ENCODE data around the gene ABCB11.
"Not testable (repeated sequence)": the region's sequence is repeated elsewhere in the genome, so short reads cannot be mapped to it uniquely, and the experiment has no call there.

ABCB11 gene

DNA sequence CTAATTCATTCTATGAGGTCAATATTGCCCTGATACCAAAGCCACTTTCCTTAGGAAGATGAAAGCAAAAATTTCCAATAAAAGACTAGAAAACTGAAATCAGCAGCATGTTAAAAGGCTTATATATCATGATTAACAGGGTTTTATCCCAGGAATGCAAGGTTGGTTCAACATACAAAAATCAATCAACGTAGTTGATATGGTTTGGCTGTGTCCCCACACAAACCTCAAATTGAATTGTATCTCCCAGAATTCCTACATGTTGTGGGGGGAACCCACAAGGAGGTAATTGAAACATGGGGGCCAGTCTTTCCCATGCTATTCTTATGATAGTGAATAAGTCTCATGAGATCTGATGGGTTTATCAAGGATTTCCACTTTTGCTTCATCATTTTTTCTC is 11.7 kb upstream of the ABCB11 start:
- DNase-seq (ENCODE audit: low spot score), result no peak

DNA sequence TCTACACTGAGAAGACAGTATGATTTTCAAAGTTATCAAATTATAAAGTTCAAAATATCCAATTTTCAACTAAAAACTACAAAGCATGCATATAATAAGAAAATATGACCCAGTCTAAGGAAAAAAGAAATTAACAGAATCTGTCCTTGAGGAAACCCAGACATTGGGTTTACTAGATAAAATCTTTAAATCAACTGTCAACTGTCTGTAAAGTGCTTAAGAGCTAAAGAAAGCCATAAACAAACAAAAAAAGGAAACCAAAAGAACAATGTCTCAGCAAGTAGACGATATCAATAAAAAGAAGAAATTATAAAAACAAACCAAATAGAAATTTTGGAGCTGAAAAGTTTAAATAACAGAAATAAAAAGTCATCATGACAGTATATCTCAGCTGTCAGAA is 10.5 kb upstream of the ABCB11 start:
- no peak for DNase-seq (ENCODE audit: low spot score)

DNA sequence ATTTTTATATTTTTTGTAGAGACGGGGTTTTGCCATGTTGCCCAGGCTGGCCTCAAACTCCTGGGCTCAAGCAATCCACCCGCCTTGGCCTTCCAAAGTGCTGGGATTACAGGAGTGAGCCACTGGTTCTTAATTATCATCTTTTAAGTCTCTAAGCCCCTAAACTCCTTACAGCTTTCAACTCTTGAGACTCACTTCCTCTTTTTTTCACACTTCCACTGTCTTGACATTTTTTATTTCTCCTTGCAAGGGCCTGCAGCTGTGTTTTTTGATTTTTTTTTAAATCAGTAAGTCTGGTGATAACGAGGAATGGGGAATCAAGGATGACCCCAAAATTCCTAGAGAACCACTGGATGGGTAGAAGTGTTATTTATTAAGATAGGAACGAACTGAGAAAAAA is 8.6 kb upstream of the ABCB11 start:
- DNase-seq (ENCODE audit: low spot score), result no peak

DNA sequence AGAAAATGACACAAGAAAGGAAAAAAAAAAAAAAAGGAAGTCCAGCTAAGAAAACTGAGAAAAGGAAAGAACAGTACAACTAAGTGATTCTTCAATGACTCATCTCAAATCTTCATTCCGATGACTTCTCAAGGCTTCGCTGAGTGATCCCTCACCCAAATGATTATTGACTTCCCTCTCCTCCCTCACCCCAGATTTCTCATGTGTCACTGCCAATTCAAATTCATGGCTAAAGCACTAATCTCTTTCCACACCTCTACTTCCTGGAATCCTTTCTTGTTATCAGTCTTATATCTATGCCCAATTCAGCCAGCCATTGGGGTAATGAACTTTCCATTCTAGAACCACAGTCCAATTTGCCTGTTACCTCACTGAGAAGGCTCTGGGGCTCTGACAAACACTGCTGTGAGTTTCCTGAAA is 7.2 kb upstream of the ABCB11 start:
- DNase-seq (ENCODE audit: low spot score), result no peak

DNA sequence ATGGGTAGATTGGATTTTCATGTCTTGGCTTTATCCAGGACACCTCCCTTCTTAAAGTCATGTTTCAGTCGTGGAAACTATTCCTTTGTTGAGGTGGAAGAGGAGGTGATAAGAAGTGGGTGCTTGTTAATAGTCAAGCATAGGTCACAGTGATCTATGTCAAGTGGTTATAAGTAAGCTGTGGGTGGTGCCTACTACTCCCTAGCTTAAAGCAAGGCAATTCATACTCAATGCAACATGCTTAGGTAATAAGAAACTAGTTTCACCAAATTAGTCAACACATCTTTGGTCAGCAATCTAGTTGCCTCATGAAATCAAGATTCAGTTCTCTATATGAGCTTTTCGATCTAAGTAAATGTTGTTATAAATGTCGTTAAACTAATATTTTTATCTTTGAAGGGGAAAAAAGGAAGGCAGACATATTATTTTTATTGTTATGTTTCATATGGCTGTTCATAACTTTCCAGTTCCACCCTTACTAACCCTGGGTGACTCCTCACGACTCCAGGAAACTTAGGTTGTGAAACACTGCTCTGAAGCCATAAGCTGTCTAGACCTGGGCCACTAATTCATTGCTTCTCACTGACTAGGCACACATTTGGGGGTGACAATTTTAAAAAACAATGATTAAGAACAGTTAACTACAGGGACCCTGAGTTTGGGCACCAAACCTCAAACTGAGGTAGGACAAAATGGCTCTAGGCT is 5.8 kb upstream of the ABCB11 start:
- DNase-seq (ENCODE audit: low spot score), result no peak

DNA sequence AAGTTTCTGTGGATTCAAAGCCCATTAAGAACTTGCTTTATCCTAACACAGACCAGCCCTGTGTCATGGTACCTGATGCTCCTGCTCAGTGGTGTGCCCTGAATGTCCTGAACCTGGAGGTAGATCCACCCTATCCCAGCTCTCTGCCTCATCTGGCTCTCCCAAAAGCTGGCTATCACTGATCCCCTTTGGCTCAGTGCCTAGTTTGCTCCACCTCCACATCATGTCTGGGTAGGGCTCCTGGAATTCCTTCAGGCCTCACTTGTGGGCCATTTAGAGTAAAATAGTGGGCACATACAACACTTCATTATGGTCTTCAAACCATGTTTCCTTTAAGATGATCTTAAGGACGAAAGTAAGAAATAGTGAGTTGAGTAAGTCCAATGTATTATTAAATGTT is 4.8 kb upstream of the ABCB11 start:
- no peak for DNase-seq (ENCODE audit: low spot score)

DNA sequence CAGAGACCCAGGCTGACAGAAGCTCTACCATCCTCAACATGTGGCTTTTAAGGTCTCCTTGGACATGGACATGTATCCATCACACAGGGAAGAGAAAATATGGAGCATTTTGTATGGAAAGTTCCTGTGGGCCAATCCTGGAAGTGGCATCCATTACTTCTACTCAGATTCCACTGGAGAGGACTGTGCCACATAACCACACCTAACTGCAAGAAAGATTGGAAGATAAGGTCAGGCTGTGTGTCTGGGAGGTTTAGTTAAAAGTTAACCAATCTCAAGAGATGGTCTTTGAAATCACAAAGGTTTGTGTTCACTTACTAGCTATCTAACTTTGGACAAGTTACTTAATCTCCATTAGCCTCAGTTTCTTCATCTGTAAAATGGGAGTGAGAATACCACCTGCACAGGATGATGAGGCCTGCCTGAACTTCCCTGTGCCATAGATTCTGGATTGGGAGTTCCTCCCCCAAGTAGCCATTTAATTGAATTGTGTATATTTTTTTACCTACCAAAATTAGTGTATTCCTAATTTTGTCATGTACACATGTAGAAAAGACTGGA is 3.9 kb upstream of the ABCB11 start:
- no peak for DNase-seq (ENCODE audit: low spot score)

DNA sequence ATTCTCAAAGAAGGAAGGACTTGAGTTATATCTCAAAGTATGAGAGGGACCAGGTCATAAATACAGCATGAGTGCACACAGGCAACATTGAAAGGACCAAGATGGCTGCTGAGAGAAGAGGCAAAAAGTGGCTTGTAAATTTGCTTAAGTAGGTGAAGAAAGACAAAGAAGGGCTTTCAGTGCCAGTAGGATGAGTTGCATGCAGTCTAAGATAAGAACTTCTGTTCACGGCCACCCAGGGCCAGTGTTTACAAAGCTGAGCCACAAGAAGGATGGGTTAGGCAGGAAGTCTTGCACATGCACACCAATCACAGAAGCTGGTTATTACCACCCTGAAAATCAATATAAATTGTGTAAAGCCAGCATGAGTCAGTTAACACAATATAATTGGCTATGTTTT is 3.1 kb upstream of the ABCB11 start:
- no peak for DNase-seq (ENCODE audit: low spot score)

DNA sequence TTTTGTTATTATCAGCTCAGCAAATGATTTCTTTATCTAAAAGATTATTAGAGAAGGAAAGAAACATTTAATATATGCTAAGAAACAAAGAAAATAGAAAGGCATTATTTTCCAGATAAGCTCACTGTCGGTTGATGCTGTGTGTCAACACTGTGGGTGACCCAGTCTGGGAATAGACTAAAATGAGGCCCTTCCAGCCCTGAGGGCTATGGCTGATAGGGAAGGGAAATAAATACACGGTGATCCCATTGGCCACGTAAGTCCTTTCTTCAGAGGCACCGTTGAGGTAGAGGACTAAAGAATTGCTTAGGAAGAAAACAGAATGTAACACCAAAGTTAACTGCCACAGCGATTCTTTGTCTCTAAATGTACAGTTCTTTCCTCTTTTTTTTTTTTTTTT is 1.8 kb downstream of the ABCB11 start:
- DNase-seq (ENCODE audit: low spot score), result no peak

DNA sequence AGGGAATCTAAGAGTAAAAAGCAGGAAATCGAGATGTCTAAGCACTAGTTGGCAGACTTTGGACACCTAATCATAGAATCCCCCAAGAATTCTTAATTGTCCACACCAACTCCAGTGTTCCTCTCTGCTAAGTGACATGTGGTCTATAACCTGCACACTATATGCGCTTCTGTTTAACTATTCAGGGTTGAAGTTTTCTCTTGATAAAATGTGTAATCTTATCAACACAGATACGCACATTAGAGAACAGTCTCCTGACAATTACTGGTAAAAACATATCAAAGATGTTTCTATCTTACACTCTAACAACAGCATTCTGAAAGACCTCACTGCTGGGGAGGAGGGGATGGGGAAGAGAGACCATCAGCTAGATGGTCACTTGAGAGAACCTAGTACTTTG is 3.9 kb downstream of the ABCB11 start:
- DNase-seq (ENCODE audit: low spot score), result no peak

DNA sequence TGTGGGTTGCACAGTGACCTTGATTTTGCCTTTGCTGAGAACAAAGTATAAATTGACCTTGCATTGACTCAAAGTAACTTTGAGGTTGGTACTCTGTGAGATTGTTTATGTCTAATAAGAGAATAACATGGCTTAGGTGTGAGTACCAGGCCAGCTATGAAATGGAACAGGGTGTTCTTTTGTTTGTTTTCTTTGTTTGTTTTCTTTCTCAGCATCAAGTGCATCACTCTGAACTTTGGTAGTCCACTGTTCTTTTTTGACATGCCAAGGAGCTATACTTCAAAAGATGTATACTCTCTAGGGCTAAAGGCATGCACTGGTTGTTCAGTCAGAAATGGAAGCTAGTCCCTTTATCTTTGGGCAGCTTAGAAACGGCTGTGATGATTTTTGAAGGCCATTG is 5.1 kb downstream of the ABCB11 start:
- DNase-seq (ENCODE audit: low spot score), result no peak

DNA sequence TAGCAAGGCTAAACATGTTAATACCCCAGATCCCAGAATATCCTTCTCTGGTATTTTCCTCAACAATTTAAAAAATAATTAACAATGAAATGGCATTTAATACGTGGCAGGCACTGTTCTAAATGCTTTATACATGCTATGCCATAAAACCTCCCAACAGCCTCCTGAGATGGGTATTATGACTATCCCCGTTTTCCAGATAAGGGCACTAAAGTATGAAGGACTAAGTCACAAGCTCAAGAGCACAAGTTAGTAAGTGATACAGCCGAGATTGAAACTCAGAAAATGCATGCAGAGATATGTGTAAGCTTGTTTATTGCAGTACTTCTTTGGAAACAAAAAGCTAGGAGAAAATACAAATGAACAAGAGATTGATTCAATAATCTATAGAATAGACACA is 8.0 kb downstream of the ABCB11 start:
- DNase-seq (ENCODE audit: low spot score), result no peak

DNA sequence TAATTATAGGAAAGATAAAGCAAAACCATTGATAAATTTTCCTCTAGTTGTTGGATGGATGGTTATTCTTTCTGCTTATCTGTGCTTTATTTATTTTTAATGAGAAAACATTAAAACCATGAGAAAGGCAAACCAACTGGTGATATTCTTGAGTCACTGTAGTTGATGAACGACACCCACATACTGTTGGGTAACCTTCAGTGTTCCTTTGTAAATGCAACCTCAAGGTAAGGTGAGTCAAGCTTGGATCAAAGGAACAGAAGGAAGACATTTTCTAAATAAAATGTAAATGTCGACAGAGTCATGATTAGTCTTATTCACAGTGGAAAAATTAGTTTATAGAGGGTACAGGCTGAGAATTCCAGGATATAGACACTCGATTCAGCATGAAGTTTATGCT is 12.7 kb downstream of the ABCB11 start:
- DNase-seq (ENCODE audit: low spot score), result no peak

DNA sequence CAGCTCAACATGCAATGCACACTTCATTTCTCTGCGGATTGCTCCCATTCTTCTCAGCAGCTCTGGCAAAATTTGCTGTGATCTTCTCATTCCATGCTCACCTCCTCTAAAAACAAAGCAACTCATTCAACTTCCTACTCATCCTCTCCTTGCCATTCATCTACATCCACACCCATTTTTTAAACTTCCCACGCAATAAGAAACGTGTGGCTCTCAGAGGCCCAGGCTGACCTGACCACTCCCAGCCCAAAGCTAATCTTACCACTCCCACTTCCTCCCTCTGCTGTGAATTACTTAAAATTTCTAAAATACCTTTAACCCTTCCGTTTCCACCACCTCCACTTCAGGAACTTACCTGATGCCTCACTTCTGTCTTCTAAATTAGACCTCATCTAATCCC is 15.2 kb downstream of the ABCB11 start:
- no peak for DNase-seq (ENCODE audit: low spot score)

DNA sequence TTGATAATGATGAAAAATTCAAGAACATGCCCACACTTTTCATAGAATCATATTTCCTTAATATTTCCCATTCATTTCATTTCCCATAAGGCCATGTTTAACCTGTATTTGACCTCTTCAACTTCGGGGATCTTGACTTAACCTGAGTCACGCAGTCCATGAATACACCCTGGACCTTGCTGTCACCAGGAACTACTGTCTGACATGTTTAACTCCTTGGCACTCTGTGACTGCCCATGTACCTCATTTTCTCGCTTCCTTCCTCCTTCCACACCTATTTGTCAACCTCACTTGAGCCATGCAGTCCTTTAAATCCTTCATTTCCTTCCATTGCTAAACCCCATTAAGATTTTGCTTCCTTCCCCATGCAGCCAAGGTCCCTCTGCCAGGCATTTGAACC is 16.3 kb downstream of the ABCB11 start:
- DNase-seq (ENCODE audit: low spot score), result no peak

DNA sequence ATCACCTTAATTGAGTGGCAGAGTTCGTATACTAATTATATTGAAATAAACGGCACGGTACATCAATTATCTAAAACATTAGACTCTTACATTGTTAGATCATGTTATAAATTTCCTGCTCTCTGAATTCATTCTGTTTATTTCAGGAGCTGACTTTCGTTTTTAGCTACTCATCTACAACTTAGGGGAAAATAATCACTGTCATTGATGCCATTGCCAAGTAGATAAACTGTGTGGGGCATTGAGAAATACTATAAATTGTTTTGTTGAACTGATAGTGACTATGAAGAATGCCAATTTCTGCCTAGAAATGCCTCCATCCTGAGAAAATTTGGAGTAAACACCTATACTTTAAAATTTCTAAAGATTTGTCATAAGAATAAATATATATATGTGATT is 17.5 kb downstream of the ABCB11 start:
- DNase-seq (ENCODE audit: low spot score), result no peak

DNA sequence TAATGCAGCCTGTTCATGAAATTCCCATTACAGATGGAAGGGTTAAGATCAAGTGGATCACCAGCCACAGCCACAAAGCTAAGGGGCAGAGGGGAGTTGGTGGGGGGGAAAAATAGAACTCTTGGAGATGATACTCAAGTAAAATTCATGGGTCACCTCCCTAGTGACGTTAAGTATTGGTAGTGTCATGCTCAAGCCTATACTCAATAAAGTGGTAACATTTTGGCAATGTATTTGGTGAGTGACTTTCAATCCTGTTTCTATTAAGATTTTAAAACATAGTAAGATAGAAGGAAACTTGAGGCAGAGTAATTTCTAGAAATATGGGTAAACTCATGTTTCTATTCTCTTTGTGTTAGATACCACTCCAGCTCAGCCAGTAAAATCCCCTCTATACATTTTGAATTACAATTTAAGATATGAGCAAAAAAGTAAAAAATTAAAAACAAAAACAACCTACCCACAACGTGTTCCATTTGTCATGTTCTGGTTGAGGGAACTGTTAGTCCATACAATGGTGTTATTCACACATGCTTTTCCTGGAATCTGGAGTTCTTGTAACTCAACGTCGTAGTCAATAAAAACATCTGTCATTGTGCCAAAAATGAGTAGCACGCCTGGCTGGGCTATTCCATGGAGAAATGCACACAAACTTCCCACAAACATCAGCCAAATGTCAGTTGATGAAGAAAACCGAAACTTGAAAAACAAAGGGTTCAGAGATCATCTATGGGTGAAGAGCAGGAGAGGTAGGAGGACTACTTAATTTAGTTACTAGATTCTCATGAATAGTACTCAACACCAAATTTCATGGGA is 18.1 kb downstream of the ABCB11 start:
- no peak for DNase-seq (ENCODE audit: low spot score)

DNA sequence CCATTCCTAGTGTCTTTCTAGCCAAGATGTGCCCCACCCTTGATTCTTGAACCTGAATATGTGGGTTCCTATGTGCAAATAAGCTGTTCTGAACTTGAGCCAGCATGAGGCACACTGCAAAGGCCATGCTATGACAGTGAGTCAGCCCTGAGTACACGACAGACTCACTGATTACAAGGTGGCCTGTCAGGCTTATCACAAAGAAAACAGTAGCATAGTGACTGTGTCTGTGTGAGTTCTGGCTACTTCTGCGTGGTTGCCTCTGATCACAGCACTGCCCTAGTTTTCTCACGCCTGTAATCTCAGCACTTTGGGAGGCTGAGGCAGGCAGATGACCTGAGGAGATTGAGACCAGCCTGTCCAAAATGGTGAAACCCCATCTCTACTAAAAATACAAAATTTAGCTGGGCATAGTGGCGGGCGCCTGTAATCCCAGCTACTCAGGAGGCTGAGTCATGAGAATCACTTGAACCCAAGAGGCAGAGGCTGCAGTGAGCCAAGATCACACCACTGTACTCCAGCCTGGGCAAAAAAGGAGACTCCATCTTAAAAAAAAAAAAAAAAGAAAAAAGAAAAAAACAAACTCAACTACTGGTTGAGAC is 18.8 kb downstream of the ABCB11 start:
- not testable (repeated sequence) for DNase-seq (ENCODE audit: low spot score)

DNA sequence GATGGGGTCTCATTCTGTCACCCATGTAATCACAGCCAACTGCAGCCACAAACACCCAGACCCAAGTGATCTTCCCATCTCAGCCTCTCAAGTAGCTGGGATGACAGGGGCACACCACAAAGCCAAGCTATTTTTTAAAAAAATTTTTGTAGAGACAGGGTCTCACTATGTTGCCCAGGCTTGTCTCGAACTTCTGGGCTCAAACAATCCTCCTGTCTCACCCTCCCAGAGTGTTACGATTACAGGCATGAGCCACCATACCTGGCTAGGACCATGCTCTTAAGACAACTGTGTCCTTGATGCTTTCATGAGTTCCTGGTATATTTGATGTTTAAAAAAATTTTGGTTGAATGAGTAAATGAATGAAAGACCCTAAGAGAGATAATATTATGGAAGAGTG is 19.4 kb downstream of the ABCB11 start:
- DNase-seq (ENCODE audit: low spot score), result no peak

DNA sequence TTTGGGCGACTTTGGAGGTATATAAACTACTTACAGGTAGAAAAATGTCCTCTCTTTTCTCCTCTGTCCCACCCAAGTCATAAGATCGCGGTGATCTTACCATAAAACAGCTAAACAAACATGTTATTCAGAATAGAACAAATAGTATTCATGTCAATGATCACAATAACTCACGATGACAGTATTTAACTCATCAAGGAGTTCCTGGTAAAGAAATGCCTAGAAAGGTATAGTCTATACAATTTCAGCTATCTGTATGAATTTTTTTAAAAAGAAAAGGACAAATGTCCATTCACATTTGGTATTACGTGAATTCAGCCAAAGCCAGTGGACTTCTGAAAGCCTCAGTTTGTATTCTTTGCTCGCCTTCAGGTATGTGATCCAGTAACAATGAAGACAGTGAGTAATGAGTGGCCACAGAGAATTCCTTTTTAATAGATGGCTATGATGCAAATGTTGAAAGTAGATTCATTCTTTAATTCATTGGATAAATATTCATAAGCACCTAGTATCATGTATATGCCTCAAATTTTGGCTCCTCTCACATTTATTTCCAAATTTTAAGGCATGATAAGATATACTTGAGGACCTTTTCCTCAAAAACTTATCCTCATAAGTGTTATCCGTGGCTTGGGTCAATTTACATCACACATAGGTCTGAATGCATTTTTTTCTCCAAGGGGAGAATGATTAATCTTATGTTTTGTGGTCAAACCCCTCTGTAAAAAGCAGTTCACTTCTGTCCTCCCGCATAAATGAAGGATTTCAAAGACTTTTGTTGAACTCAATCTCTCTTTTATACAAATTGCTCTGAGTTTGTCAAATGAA is 20.3 kb downstream of the ABCB11 start:
- DNase-seq (ENCODE audit: low spot score), result no peak

DNA sequence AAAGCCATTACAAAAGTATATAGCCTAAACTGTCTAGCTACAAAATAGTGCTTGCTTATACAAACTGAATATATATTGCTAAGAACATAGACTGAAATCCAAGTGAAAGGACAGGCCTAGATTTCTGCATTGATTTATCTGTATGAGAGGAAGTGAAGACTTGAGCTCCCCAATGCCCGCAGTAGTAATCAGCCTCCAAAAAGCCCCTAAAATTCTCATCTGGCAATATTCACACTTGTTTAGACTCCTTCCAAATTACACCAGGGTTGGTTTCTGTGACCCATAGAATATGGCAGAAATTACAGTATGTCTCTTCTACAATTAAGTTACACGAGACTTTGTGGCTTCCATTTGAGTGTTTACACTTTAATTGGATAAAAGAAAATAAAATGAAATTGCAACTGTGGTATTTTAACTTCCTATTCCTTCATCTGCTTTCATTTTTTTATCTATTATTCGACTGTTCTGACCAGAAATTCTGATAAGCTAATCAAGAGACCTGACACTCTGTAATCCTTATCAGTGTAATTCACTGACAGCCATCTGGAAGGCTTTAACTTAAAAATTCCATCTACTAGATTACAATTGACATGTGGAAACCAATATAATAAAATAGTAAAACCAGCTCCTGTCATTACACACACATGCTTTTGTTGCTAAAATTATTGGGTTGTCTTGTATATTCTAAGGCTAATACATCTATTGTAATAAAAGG is 21.1 kb downstream of the ABCB11 start:
- DNase-seq (ENCODE audit: low spot score), result no peak

DNA sequence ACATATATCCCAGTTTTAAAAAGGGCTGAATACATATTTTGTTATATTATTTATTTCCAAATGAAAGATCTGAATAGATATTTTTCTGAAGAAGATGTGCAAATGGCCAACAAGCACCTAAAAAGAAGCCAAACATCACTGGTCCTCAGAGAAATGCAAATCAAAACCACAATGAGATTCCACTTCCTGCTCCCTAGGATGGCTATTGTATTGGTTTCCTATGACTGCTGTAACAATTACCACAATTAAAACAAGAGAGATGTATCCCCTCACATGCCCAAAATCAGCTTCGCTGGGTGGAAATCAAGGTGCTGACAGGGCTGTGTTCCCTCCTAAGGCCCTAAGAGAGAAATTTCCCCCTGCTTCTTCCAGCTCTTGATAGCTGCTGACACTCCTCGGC is 23.2 kb downstream of the ABCB11 start:
- no peak for DNase-seq (ENCODE audit: low spot score)
